Endothelial cell of umbilical vein (primary cell): ENCODE measurements around the gene SWT1. TPM values are rescaled to one million over a fixed set of nuclear protein-coding genes. Genes with fewer than 3 reads are reported as not detected.

Source experiments
- BruUV-seq: library from RNA; stranded (reverse); fragments of 400-500 nt; replicated peaks from 2 replicates; lab custom pipeline; 2021; lab: Mats Ljungman, UMichigan
- CTCF ChIA-PET: fragments of 300-600, 350-600 bp; sonication (Branson Sonifier 250); formaldehyde crosslinking; loops from one replicate; lab custom pipeline; 2021; ENCODE audit warnings: antibody characterized with exemption, inconsistent platforms; lab: Charles Lee
- POLR2A ChIA-PET: fragments of 300-600, 350-600 bp; sonication (Branson Sonifier 250); formaldehyde crosslinking; loops from one replicate; lab custom pipeline; 2021; ENCODE audit warnings: antibody characterized with exemption, inconsistent platforms; lab: Charles Lee
- DNase-seq: peaks from one replicate; pipeline ENCODE4 v3.0.0-alpha.2; 2011; ENCODE audit warnings: low read depth, low spot score
- FAIRE-seq: peaks from 2 replicates; lab custom pipeline; 2011; peaks lifted over from hg19 to GRCh38; lab: Jason Lieb, UNC
- H2AFZ ChIP-seq: 2 replicates; pipeline ENCODE4 v1.6.0; 2012; ENCODE audit warnings: low read depth, low read length, control low read depth, inconsistent platforms
- H3K27ac ChIP-seq: 2 replicates; pipeline ENCODE4 v1.5.1; 2011; ENCODE audit warnings: low read depth, mild to moderate bottlenecking, control low read depth, low read length, moderate library complexity; ENCODE audit not compliant: insufficient read depth
- H3K27me3 ChIP-seq, 2 experiments: 2 replicates each; pipeline versions ENCODE4 v1.6.0 to v1.6.1; 2011; ENCODE audit warnings: low read length in 2 of 2, mixed read lengths in 1 of 2; ENCODE audit not compliant: control insufficient read depth in 2 of 2, insufficient read depth in 2 of 2
- H3K36me3 ChIP-seq, 2 experiments: 2 replicates in 1 of 2; 3 replicates in 1 of 2; pipeline ENCODE4 v1.5.1; 2011; ENCODE audit warnings: low read length in 2 of 2, mild to moderate bottlenecking in 1 of 2, moderate library complexity in 1 of 2; ENCODE audit not compliant: control insufficient read depth in 2 of 2, insufficient read depth in 2 of 2; ENCODE audit errors: extremely low read depth in 1 of 2
- H3K4me1 ChIP-seq: 3 replicates; pipeline ENCODE4 v1.5.1; 2011; ENCODE audit warnings: mild to moderate bottlenecking, low read length; ENCODE audit not compliant: control insufficient read depth, insufficient read depth; ENCODE audit errors: extremely low read depth
- H3K4me2 ChIP-seq: 2 replicates; pipeline ENCODE4 v1.6.1; 2011; ENCODE audit warnings: low read length, control low read depth, mixed read lengths; ENCODE audit not compliant: insufficient read depth
- H3K4me3 ChIP-seq, 3 experiments: fragments of 200-600 bp in 1 of 3; sonication (generic), shearing (Covaris generic) in 1 of 3; replicated peaks in 1 of 3; 2 replicates each; pipeline ENCODE4 v1.5.1; 2011 to 2016; ENCODE audit warnings: control low read depth in 3 of 3, low read length in 3 of 3, mild to moderate bottlenecking in 2 of 3, inconsistent platforms in 1 of 3, low read depth in 1 of 3, moderate library complexity in 1 of 3; ENCODE audit not compliant: insufficient read depth in 1 of 3
- H3K79me2 ChIP-seq: 2 replicates; pipeline ENCODE4 v1.6.0; 2012; ENCODE audit warnings: low read length, inconsistent platforms; ENCODE audit not compliant: control insufficient read depth, insufficient read depth
- H3K9ac ChIP-seq: replicated peaks from 2 replicates; pipeline ENCODE3; 2011; ENCODE audit warnings: low read length, control low read depth; ENCODE audit not compliant: insufficient read depth; ENCODE audit errors: extremely low read depth
- H3K9me1 ChIP-seq: replicated peaks from 3 replicates; pipeline ENCODE4 v1.6.0; 2011; ENCODE audit warnings: mild to moderate bottlenecking, low read length; ENCODE audit not compliant: control insufficient read depth, insufficient read depth; ENCODE audit errors: extremely low read depth
- H3K9me3 ChIP-seq: replicated peaks from 2 replicates; pipeline ENCODE4 v1.5.1; 2012; ENCODE audit warnings: low read length, inconsistent platforms; ENCODE audit not compliant: control insufficient read depth, insufficient read depth
- H4K20me1 ChIP-seq: replicated peaks from 2 replicates; pipeline ENCODE3; 2011; ENCODE audit warnings: mild to moderate bottlenecking, low read length; ENCODE audit not compliant: control insufficient read depth, insufficient read depth; ENCODE audit errors: extremely low read depth
- EZH2 ChIP-seq: IDR thresholded peaks from 2 replicates; pipeline ENCODE4 v1.6.1; 2012; ENCODE audit warnings: borderline replicate concordance, low read depth, mild to moderate bottlenecking, moderate library complexity, low read length, inconsistent platforms; ENCODE audit not compliant: severe bottlenecking
- FOS ChIP-seq: IDR thresholded peaks from 2 replicates; pipeline ENCODE4 v1.6.1; 2011; ENCODE audit warnings: mild to moderate bottlenecking, low read length, moderate library complexity, borderline replicate concordance; ENCODE audit not compliant: insufficient read depth
- GATA2 ChIP-seq: IDR thresholded peaks from 2 replicates; pipeline ENCODE4 v1.7.0; 2011; ENCODE audit warnings: low read depth, mild to moderate bottlenecking, moderate library complexity, mixed read lengths, low read length; ENCODE audit not compliant: insufficient read length, insufficient read depth
- JUN ChIP-seq: IDR thresholded peaks from 2 replicates; pipeline ENCODE4 v1.6.1; 2011; ENCODE audit warnings: borderline replicate concordance, low read depth; ENCODE audit not compliant: insufficient read length, insufficient read depth
- MYC ChIP-seq: IDR thresholded peaks from one replicate; pipeline ENCODE4 v1.6.1; 2011; ENCODE audit warnings: mild to moderate bottlenecking, low read depth, low read length
- POLR2A ChIP-seq: IDR thresholded peaks from 2 replicates; pipeline ENCODE4 v1.6.1; 2012; ENCODE audit warnings: low read depth, mild to moderate bottlenecking, control low read depth, low read length
- POLR2AphosphoS5 ChIP-seq: IDR thresholded peaks from 2 replicates; pipeline ENCODE4 v1.6.1; 2012; ENCODE audit warnings: low read depth, mild to moderate bottlenecking, control low read depth, low read length, moderate library complexity; ENCODE audit not compliant: insufficient read depth
- dilution Hi-C: fragments of 300-500 bp; cut with MboI; formaldehyde crosslinking; loops from one replicate; pipeline ENCODE4 v1.15.0; 2019; ENCODE audit warnings: low sequenced_read_pairs; ENCODE audit not compliant: extremely low pct_ligation_motif_present
- intact Hi-C: fragments of 100-400 bp; cut with micrococcal nuclease; formaldehyde crosslinking; loops from one replicate; pipeline ENCODE4 v1.10.0; 2022
- polyA plus RNA-seq, 4 experiments: library from polyadenylated mRNA; depleted of rRNA in 3 of 4; stranded (reverse) in 3 of 4; unstranded in 1 of 4; fragments of >200 nt; gene quantifications; 2 replicates each; pipeline versions ENCODE4 v1.2.1 to v1.2.3, GENCODE V29; 2011 to 2012; ENCODE audit warnings: missing spikeins in 1 of 4
- total RNA-seq: library from RNA; stranded (reverse); gene quantifications from 2 replicates; pipeline ENCODE4 v1.2.3, GENCODE V29; 2021
- TF ChIP-seq, protein P1 (sequence below), 2 donors: IDR thresholded peaks; 1 replicate in 1 of 2; 2 replicates in 1 of 2; pipeline ENCODE4 v1.5.1; 2011; ENCODE audit warnings: low read length in 2 of 2, mild to moderate bottlenecking in 2 of 2, moderate library complexity in 2 of 2, control low read depth in 1 of 2, inconsistent platforms in 1 of 2, low read depth in 1 of 2; ENCODE audit not compliant: insufficient read depth in 1 of 2; ENCODE audit errors: extremely low read depth in 1 of 2
- TF ChIP-seq, protein P2 (sequence below): IDR thresholded peaks from 2 replicates; pipeline ENCODE4 v1.6.1; 2011; ENCODE audit not compliant: insufficient read depth, insufficient read length

The SWT1 gene
- total and polyA plus RNA-seq, 2 donors (not counting 3 experiments of a cell fraction or from before 2014, with no cell fraction given) = 1.0 to 4.3 TPM

DNA sequence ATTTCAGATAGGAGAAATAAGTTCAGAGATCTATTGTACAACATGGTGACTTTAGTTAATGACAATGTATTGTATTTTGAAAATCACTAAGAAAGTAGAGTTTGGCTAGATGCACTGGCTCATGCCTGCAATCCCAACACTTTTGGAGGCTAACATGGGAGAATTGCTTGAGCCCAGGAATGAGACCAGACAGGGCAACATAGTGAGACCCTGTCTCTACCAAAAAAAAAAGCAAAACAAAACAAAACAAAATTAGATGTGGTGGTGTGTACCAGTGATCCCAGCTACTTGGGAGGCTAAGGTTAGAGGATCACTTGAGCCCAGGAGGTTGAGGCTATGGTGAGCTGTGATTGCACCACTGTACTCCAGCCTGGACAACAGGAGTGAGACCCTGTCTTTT lies 132.9 kb downstream of the SWT1 start:
- ChIA-PET POLR2A (no interaction called here), CTCF (interaction anchor here (0.8 to 2.2 kb wide), 2 partner anchors 51 to 391 kb away, joined by 3 to 6 read pairs; no protein-coding TSS in a partner anchor)
- intact Hi-C loops (loop anchor here (10.0 kb wide), 1 partner anchor 1065 kb away; no protein-coding TSS in a partner anchor), dilution Hi-C loops (no loop called here)
- H3K4me2 ChIP-seq = no peak overlapping the region
- H3K9ac ChIP-seq = no peak overlapping the region
- H3K36me3 ChIP-seq = peaks cover 0 to 4% of the 10 kb centered on the region in 2 experiments
- no peak overlapping the region for H3K27ac ChIP-seq
- DNase-seq = no peak
- no peaks in the 10 kb centered on the region for H3K27me3 ChIP-seq
- no peaks in the 10 kb centered on the region for H3K79me2 ChIP-seq
- TF ChIP-seq JUN (no peak), GATA2 (no peak), MYC (no peak), FOS (no peak), POLR2AphosphoS5 (no peak), POLR2A (no peak), EZH2 (no peak)
- TF ChIP-seq, protein P1, sequence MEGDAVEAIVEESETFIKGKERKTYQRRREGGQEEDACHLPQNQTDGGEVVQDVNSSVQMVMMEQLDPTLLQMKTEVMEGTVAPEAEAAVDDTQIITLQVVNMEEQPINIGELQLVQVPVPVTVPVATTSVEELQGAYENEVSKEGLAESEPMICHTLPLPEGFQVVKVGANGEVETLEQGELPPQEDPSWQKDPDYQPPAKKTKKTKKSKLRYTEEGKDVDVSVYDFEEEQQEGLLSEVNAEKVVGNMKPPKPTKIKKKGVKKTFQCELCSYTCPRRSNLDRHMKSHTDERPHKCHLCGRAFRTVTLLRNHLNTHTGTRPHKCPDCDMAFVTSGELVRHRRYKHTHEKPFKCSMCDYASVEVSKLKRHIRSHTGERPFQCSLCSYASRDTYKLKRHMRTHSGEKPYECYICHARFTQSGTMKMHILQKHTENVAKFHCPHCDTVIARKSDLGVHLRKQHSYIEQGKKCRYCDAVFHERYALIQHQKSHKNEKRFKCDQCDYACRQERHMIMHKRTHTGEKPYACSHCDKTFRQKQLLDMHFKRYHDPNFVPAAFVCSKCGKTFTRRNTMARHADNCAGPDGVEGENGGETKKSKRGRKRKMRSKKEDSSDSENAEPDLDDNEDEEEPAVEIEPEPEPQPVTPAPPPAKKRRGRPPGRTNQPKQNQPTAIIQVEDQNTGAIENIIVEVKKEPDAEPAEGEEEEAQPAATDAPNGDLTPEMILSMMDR (IDR thresholded peaks at IDR 0.05; ENCODE audit: extremely low read depth in 1 of 2, insufficient read depth in 1 of 2, low read depth in 1 of 2, low read length in 2 of 2) = no peak
- TF ChIP-seq, protein P2, sequence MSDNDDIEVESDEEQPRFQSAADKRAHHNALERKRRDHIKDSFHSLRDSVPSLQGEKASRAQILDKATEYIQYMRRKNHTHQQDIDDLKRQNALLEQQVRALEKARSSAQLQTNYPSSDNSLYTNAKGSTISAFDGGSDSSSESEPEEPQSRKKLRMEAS = no peak
- BruUV-seq = no TSS peak
- H3K9me1 ChIP-seq = no peaks in the 10 kb centered on the region
- no peaks in the 10 kb centered on the region for H4K20me1 ChIP-seq
- H3K9me3 ChIP-seq = no peaks in the 10 kb centered on the region
- H3K4me1 ChIP-seq = no peaks in the 10 kb centered on the region
- FAIRE-seq = no peak
- no peak overlapping the region for H3K4me3 ChIP-seq
- no peak overlapping the region for H2AFZ ChIP-seq
